ENCODE data around the gene IGFLR1.

GRCh38 chr19:35740108-35740422, 2.2 kb downstream of the IGFLR1 start:
- TF ChIP-seq FOXM1 (IDR thresholded peaks at IDR 0.05; ENCODE audit: borderline replicate concordance), result no peak
- TF ChIP-seq ELF4 (IDR thresholded peaks at IDR 0.05), result no peak
- no peak for TF ChIP-seq ARNT (IDR thresholded peaks at IDR 0.05)
- no peak for TF ChIP-seq SP1 (IDR thresholded peaks at IDR 0.05)
- no peak for TF ChIP-seq NFRKB (IDR thresholded peaks at IDR 0.05)
- TF ChIP-seq TARDBP (IDR thresholded peaks at IDR 0.05), result no peak
- no peak for TF ChIP-seq FOXK2 (IDR thresholded peaks at IDR 0.05)

All from HEK293T (cell line).